ACC112 (cell line): Measurements from ENCODE around the gene BARX2.

Experiments used
- H2AFZ ChIP-seq: fragments of 200-600 bp; sonication (generic); one replicate; pipeline ENCODE4 v1.6.0; 2017; ENCODE audit warnings: antibody characterized with exemption, low read length; ENCODE audit not compliant: unreplicated experiment
- H3K27ac ChIP-seq: fragments of 200-600 bp; sonication (generic); 2 replicates; pipeline ENCODE4 v1.5.1; 2014; ENCODE audit warnings: low read depth, mild to moderate bottlenecking, antibody characterized with exemption, low read length, moderate library complexity
- H3K27me3 ChIP-seq: fragments of 200-600 bp; sonication (generic); 2 replicates; pipeline ENCODE4 v1.6.1; 2014; ENCODE audit warnings: mild to moderate bottlenecking, antibody characterized with exemption, low read length, moderate library complexity, mixed read lengths; ENCODE audit not compliant: insufficient read depth
- H3K36me3 ChIP-seq: fragments of 200-600 bp; sonication (generic); 2 replicates; pipeline ENCODE4 v1.6.1; 2016; ENCODE audit warnings: mild to moderate bottlenecking, antibody characterized with exemption, low read length, moderate library complexity, mixed read lengths; ENCODE audit not compliant: insufficient read depth
- H3K4me1 ChIP-seq: fragments of 200-600 bp; sonication (generic); one replicate; pipeline ENCODE4 v1.6.1; 2016; ENCODE audit warnings: low read length, mixed read lengths; ENCODE audit not compliant: insufficient read depth, unreplicated experiment, control insufficient read depth
- H3K4me3 ChIP-seq: fragments of 200-600 bp; sonication (generic); 2 replicates; pipeline ENCODE4 v1.5.1; 2014; ENCODE audit warnings: mild to moderate bottlenecking, low read depth, low read length
- H3K79me2 ChIP-seq: fragments of 200-600 bp; sonication (generic); one replicate; pipeline ENCODE4 v1.6.0; 2016; ENCODE audit warnings: low read length; ENCODE audit not compliant: control insufficient read depth, unreplicated experiment, insufficient read depth

The BARX2 gene

DNA sequence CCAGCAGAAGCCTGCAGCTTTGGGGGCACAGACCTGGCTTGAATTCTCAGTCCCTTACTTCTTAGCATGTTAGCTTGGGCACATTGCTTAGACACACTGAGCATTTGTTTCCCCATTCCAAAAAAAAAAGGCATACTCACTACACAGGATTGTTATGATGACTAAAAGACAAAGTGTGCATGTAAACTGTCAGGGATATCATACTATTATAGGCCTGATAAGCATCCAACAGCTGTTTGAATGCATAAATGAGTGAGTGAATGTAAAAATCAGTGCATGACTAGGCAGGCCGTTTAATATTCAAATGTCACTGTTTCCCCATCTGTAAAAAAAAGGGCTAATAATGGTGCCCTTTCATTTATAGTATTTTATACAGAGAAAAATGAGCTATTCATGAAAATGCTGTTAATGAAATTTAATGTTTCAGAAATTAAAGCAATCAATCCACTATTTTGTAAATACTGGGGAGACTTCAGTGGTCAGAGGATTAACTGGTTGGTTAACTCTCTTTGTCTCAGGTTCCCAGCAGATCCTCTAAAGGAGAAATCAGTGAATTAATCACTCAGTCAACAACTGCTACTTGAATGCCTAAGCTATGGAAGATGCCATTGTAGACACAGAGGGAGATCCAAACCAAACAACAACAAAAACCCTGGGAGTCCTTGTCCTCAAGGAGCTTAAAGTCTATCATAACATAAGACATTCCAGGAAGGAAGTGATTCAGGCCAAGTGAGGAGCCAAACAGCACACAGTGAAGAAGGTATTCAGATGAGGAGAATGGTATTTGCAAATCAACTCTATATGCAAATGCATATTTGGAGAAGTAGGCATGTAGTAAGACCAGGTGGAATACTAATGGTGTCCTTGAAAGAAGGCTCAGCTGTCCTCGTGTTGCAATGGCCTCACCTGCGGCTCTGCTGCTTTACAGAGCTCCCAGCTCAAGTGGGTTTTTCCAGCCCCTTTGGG is 26.8 kb downstream of the BARX2 start:
- no peaks in the 10 kb centered on the region for H3K79me2 ChIP-seq

DNA sequence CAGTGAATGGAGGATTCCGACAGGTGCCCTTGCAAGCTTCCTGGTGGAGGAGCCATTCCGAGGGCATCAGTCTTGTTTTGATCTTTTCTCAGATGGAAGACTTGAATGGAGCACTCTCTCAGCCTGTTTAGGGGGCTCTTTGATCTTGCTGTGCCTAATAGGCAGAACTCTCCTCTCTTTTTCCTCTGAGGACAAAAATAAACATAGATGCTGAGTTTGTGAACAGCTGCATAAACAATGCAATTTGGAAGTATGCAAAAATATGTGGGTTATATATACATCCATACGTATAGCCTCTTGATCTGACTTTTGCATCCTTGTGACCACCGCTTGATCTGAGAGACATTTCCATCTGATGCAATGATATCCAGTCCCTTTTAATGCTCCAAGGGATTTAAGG is 29.1 kb downstream of the BARX2 start:
- H3K4me3 ChIP-seq: no peak overlapping the region
- H2AFZ ChIP-seq: no peak overlapping the region
- H3K27ac ChIP-seq: no peak overlapping the region
- H3K79me2 ChIP-seq: no peaks in the 10 kb centered on the region
- no peaks in the 10 kb centered on the region for H3K4me1 ChIP-seq
- H3K27me3 ChIP-seq: peaks cover 58% of the 10 kb centered on the region
- H3K36me3 ChIP-seq: no peaks in the 10 kb centered on the region

More for the DNA sequence above, 26.8 kb downstream of the BARX2 start:
- peaks cover 56% of the 10 kb centered on the region for H3K27me3 ChIP-seq
- H3K36me3 ChIP-seq: no peaks in the 10 kb centered on the region
- H3K4me1 ChIP-seq: no peaks in the 10 kb centered on the region
- no peak overlapping the region for H3K4me3 ChIP-seq
- H3K27ac ChIP-seq: no peak overlapping the region
- H2AFZ ChIP-seq: no peak overlapping the region

- H3K4me1 ChIP-seq: no peaks in the 10 kb centered on the region
- H3K27me3 ChIP-seq: peaks cover 50% of the 10 kb centered on the region
- no peak overlapping the region for H3K27ac ChIP-seq
- H3K36me3 ChIP-seq: no peaks in the 10 kb centered on the region
- no peak overlapping the region for H3K4me3 ChIP-seq
- H3K79me2 ChIP-seq: no peaks in the 10 kb centered on the region
- H2AFZ ChIP-seq: no peak overlapping the region
Observed at GRCh38 chr11:129408865-129409444, 33.3 kb downstream of the BARX2 start.

DNA sequence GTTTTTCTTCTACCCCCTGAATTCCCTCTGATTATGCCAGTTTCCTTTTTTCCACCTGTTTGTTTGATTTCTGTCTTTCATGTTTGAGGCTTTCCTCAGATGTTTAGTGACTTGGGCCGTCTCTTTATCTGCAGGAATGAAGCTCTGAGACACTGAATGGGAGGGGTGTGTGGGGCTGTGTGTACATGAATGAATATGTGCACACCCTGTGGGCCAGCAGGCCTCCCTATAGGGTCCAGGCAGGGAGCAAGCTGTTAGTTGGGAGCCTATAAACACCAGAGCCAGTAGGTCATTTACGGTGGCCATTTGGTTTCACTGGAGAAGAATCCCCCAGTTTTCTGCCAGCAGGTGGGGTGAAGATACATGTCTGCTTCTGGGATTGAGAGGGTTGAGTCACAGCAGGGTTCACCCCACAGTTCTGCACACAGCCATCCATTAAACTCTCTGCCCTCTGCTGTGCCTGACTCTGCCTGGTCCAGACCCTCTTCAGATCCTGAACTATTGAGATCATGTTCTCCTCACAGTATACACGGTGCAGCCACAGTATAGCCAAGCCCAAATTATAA is 34.8 kb downstream of the BARX2 start:
- no peaks in the 10 kb centered on the region for H3K36me3 ChIP-seq
- H3K79me2 ChIP-seq: no peaks in the 10 kb centered on the region
- no peak overlapping the region for H2AFZ ChIP-seq
- H3K4me1 ChIP-seq: no peaks in the 10 kb centered on the region
- no peak overlapping the region for H3K4me3 ChIP-seq
- peaks cover 36% of the 10 kb centered on the region for H3K27me3 ChIP-seq
- no peak overlapping the region for H3K27ac ChIP-seq

DNA sequence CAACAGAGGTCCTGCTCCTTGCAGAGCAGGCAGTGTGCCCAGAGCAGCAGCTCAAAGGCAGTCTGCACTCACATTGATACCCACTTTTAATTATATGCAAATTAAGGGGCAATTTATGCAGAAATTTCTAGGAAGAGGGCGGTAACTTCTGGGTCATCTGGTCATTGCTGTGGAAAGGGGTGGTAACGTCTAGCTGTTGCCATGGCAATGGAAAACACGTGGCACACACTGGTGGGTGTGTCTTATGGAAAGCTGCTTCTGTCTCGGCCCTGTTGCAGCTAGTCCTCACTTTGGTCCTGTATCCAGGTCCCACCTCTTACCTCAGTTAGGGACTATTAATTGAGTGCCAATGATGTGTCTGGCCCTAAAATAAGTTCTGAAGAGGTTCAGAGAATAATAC is 36.8 kb downstream of the BARX2 start:
- Histone ChIP-seq H3K79me2 (no peaks in the 10 kb centered on the region), H3K4me3 (no peak overlapping the region), H3K36me3 (no peaks in the 10 kb centered on the region), H3K4me1 (no peaks in the 10 kb centered on the region), H2AFZ (no peak overlapping the region), H3K27ac (no peak overlapping the region), H3K27me3 (peaks cover 17% of the 10 kb centered on the region)

- peaks cover 17% of the 10 kb centered on the region for H3K27me3 ChIP-seq
- H3K27ac ChIP-seq: no peak overlapping the region
- H2AFZ ChIP-seq: no peak overlapping the region
- no peaks in the 10 kb centered on the region for H3K36me3 ChIP-seq
- H3K4me3 ChIP-seq: no peak overlapping the region
- H3K79me2 ChIP-seq: no peaks in the 10 kb centered on the region
- no peaks in the 10 kb centered on the region for H3K4me1 ChIP-seq
Observed at GRCh38 chr11:129414144-129414872, 38.7 kb downstream of the BARX2 start.

GRCh38 chr11:129416080-129416820 is 40.6 kb downstream of the BARX2 start:
- no peak overlapping the region for H2AFZ ChIP-seq
- no peak overlapping the region for H3K4me3 ChIP-seq
- no peak overlapping the region for H3K27ac ChIP-seq
- no peaks in the 10 kb centered on the region for H3K36me3 ChIP-seq
- no peaks in the 10 kb centered on the region for H3K4me1 ChIP-seq
- H3K27me3 ChIP-seq: peaks cover 21% of the 10 kb centered on the region
- no peaks in the 10 kb centered on the region for H3K79me2 ChIP-seq

DNA sequence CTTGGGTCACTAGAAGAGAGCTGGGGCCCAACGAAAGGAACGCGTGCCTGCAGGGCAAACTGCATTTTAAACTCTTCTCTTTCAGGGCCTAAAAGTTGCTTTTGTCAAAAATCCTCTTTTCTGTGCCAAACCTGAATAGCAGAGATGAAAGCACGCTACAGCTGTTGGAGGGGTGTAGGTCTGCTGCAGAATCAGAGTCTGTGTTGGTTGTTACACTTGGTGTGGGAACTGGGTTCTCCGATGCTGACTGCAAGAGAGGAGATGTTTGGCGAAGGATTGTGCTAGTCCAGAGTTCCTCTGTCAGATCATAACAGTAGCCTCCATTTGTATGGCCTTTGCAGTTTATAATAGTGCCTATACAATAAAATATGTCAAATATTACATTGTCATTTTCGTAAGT is 41.8 kb downstream of the BARX2 start:
- no peak overlapping the region for H3K27ac ChIP-seq
- no peaks in the 10 kb centered on the region for H3K36me3 ChIP-seq
- no peak overlapping the region for H2AFZ ChIP-seq
- no peaks in the 10 kb centered on the region for H3K4me1 ChIP-seq
- H3K27me3 ChIP-seq: peaks cover 25% of the 10 kb centered on the region
- no peaks in the 10 kb centered on the region for H3K79me2 ChIP-seq
- H3K4me3 ChIP-seq: no peak overlapping the region

DNA sequence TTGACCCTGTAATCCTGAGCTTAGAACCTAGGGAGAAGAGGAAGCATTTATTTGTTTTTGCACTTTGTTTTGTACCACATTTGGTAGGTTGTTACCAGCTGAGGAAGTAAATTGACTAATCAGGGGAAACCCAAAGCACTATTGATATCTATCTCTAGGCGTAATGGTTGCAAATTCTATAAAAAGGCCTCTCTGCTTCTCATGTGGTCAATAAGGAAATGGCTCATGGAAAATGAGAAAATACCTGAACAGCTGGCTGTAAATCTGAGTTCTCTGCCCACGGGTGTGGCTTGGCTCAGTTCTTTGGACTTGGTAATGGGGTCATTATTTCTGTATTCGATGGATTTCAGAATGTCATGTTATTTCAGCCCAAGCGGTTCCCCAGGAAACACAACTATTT is 42.4 kb downstream of the BARX2 start:
- Histone ChIP-seq H2AFZ (no peak overlapping the region), H3K79me2 (no peaks in the 10 kb centered on the region), H3K27ac (no peak overlapping the region), H3K36me3 (no peaks in the 10 kb centered on the region), H3K4me1 (no peaks in the 10 kb centered on the region), H3K4me3 (no peak overlapping the region), H3K27me3 (peaks cover 25% of the 10 kb centered on the region)

GRCh38 chr11:129419386-129419785 is 43.7 kb downstream of the BARX2 start:
- H3K4me3 ChIP-seq: no peak overlapping the region
- H3K27me3 ChIP-seq: peaks cover 25% of the 10 kb centered on the region
- no peak overlapping the region for H3K27ac ChIP-seq
- no peak overlapping the region for H2AFZ ChIP-seq
- no peaks in the 10 kb centered on the region for H3K4me1 ChIP-seq
- no peaks in the 10 kb centered on the region for H3K36me3 ChIP-seq
- no peaks in the 10 kb centered on the region for H3K79me2 ChIP-seq
